Activated CD8-positive, alpha-beta memory T cell treated with anti-CD3 and anti-CD28 coated beads, Interleukin-2, amount 50 U/mL, for 48 hours (primary cell): ENCODE data around the gene GJB3.
"Not testable (repeated sequence)": the region's sequence is repeated elsewhere in the genome, so short reads cannot be mapped to it uniquely, and the experiment has no call there.

Experiments
- DNase-seq: peaks from one replicate; pipeline ENCODE4 v3.0.0-alpha.2; 2020

Gene GJB3

GRCh38 chr1:34786521-34787325, 5.7 kb downstream of the GJB3 start:
- peak; percentile 75 for DNase-seq

- no peak for DNase-seq
Observed at GRCh38 chr1:34787461-34788420, 6.7 kb downstream of the GJB3 start.

- DNase-seq, result no peak
Observed at GRCh38 chr1:34790985-34791384, 10.0 kb downstream of the GJB3 start.

DNA sequence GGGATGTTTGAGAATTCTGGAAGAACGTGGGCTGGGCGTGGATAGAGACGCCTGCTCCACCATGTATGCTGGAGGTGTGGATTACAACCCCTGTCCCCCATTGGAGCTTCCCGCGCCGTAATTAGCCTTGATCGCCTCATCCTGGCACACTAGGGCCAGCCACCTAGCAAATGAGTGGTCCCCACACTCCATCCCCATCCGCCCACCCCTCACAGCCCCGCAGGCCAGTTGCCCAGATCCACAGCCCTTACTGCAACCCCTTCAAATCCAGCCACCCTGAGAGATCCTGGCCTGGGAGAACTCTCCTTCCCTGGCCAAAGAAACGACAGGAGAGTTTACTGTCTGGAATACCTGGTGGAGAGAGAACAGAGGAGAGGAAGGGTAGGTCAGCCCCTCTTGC, 11.4 kb downstream of the GJB3 start:
- DNase-seq, result no peak

GRCh38 chr1:34792868-34793727, 12.1 kb downstream of the GJB3 start, which contains the start of gene GJA4:
Gene GJA4, plus strand, starts transcription at chr1:34792999. Its CDS starts 1,215 bp downstream, at chr1:34794214.
- DNase-seq, result no peak

GRCh38 chr1:34794001-34794789, 13.2 kb downstream of the GJB3 start:
- DNase-seq, result no peak

GRCh38 chr1:34794790-34795180, 13.8 kb downstream of the GJB3 start:
- no peak for DNase-seq

- no peak for DNase-seq
Observed at GRCh38 chr1:34795916-34796315, 14.9 kb downstream of the GJB3 start.

GRCh38 chr1:34796990-34797389, 16.0 kb downstream of the GJB3 start:
- no peak for DNase-seq

DNA sequence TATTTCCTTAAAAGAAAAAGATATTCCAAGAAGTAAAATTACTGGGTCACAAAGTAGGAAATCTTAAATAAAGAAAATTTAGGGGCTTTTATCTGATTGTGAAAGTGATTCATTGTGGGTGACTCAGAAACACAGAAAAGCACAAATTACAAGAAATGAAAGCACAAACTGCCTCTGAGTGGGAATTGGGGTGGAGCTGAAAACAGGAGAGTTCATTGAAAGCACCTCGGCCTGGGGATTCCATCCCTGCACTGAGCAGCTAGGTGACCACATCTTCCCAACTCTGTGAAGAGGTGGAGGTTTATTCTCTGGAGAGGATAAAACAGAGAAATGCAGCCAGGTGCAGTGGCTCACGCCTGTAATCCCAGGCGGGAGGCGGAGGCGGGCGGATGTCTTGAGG, 19.2 kb downstream of the GJB3 start:
- DNase-seq, result no peak

DNA sequence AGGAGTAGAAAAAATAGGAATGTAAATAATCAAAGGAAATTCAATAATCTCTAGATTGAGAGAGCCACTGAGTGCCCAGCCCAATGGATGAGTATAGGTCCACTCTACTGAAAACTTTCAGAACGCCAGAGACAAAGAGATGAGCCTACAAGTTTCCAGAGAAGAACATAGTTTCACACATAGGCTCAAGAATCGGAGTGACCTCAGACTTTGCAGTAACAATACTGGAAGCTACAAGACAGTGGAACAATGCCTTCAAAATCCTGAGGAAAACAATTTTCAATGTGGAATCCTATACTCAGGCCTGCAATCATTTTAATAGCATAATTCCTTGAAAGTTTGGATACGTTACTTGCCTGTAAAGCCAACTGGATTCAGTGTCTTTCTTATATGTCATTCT, 22.8 kb downstream of the GJB3 start:
- DNase-seq, result no peak

DNA sequence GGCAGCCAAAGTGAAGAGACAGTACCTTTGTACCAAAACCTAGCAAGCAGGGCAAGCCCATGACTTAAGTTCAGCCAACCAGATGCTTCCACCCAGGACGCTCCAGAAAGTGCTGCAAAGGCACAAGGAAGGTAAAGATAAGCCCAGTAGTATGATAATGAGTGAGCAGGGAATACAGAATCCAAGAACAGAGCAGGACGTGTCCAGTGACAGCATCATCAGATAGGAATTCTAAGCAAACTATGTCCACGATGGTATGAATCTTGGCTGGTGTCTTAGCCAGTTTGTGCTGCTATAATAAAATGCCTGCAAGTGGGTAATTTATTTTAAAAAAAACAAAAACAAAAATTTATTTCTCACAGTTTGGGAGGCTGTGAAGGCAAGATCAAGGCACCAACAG, 25.4 kb downstream of the GJB3 start:
- no peak for DNase-seq

DNA sequence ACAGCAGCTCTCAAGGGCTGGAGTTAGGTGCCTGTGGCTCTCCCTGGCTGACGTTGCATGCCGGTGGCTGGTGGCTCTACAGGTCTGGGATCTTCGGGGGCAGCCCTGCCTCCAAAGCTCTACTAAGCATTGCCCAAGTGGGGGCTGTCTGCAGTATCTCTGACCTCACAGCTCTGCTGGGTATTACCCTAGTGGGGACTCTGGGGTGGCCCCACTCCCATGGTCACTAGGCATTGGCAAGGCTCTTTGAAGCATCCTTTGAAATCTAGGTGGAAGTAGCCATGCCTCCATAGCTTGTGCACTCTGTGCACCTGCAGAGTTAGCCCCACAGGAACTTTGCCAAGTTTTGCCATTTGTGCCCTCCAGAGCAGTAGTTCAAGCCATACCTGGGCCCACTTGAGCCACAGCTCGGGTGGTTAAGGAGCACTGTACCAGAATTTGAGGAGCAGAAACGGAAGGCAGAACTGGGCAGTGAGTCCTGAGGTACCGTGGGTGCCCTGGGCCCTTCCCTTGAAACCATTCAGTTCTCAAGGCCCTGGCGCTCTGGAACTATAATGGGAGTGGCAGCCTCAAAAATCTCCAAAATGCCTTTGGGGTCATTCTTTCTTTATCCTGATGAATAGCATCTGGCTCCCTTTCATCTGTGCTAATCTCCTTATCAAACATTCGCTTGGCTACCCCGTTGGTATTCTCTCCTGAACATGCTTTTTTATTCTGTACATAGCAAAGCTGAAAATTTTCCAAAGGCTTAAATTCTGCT, 27.2 kb downstream of the GJB3 start:
- DNase-seq, result no peak

DNA sequence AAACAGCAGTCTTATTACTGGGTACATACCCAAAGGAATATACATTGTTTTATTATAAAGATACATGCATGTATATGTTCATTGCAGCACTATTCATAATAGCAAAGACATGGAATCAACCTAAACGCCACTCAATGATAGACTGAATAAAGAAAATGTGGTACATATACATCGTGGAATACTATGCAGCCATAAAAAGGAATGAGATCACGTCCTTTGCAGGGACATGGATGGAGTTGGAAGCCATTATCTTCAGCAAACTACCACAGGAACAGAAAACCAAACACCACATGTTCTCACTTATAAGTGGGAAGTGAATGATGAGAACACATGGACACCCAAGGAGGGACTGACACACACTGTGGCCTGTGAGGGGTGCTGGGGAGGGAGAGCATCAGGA, 29.8 kb downstream of the GJB3 start:
- DNase-seq, result not testable (repeated sequence)

DNA sequence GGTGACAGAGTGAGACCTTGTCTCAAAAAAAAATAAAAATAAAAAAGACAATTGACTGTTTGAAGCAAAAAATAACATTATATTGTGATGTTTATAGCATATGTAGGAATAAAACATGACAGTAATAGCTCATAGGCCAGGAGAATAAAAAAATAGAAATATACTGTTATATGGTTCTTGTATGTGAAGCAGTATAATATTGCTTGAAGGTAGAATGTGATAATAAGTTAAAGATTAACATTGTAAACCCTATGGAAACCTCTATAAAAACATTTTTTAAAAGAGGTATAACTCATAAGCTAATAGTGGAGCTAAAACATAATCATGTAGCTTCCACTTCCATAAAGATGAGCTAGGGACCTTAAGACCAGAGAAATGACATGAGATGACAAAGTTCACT, 35.3 kb downstream of the GJB3 start:
- no peak for DNase-seq

DNA sequence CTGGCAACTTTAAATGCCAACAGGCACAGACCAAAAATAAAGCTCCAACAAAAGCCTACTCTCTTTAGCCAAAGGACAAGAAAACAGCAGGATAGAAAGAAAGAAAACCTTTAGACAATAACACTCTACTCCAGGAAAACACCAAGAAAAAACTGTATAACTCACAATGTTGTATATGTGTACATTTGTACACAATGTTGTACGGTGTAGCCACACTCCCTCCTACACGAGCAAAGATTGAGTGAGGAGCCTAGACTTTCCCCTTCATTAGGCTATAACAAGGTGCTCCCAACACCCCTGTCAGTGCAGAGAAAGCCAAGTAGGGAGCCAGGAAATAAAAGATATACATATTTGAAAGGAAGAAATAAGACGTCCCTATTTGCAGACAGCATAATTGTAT, 35.8 kb downstream of the GJB3 start:
- DNase-seq, result no peak

DNA sequence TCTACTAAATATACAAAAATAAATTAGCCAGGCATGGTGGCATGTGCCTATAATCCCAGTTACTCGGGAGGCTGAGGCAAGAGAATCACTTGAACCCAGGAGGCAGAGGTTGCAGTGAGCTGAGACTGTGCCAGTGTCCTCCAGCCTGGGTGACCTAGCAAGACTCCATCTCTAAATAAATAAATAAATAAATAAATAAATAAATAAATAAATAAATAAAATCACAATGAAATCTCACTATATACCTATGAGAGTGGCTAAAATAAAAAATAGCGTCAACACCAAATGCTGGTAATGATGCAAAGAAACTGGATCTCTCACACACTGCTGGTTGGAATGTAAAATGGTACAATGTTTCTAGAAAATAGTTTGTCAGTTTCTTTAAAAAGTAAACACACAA, 37.8 kb downstream of the GJB3 start:
- not testable (repeated sequence) for DNase-seq

DNA sequence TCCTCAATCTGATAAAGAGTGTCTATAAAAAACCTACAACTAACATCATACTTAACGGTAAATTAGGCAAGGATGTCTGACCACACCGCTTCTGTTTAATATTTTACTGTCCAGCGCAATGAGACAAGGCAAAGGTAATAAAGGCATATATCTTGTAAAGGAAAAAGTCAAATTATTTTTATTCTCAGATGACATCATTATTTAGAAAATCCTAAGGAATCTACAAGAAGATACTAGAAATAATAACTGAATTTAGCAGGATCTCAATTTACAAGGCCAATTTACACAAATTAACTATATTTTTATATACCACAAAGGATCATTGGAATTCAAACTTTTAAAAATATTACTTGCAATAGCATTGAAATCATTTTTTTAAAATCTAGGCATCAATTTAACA, 41.2 kb downstream of the GJB3 start:
- no peak for DNase-seq

- no peak for DNase-seq
Observed at GRCh38 chr1:34824817-34825454, 43.9 kb downstream of the GJB3 start.

GRCh38 chr1:34825455-34826091, 44.6 kb downstream of the GJB3 start:
- no peak for DNase-seq
